GM12878 (cell line): ENCODE results near the gene MBNL1. TPM values are rescaled to one million over a fixed set of nuclear protein-coding genes. Genes with fewer than 3 reads are reported as not detected.
A peak's percentile ranks its signal among the peaks of the same experiment; 100 is the strongest.

Experiments
- BHLHE40 ChIP-seq, 2 experiments: fragments of 450-650 bp in 1 of 2; IDR thresholded peaks; 2 replicates each; pipeline ENCODE4 v1.6.1; 2011 to 2017; ENCODE audit warnings: low read depth in 2 of 2, borderline replicate concordance in 1 of 2, improper control_type of control experiment in 1 of 2, low read length in 1 of 2, mild to moderate bottlenecking in 1 of 2
- ETV6 ChIP-seq, 2 experiments: fragments of 450-650 bp in 1 of 2; IDR thresholded peaks in 1 of 2; conservative IDR thresholded peaks in 1 of 2; 2 replicates each; pipeline ENCODE4 v1.6.1; 2014; ENCODE audit warnings: antibody characterized with exemption in 1 of 2, borderline replicate concordance in 1 of 2, low read depth in 1 of 2, mild to moderate bottlenecking in 1 of 2, moderate library complexity in 1 of 2
- GATAD2B ChIP-seq: fragments of 450-650 bp; conservative IDR thresholded peaks from 2 replicates; pipeline ENCODE4 v1.6.1; 2017; ENCODE audit warnings: low read depth, mild to moderate bottlenecking, moderate library complexity
- HSF1 ChIP-seq: fragments of 150-350 bp; IDR thresholded peaks from 2 replicates; pipeline ENCODE4 v1.6.1; 2014; ENCODE audit warnings: mild to moderate bottlenecking, low read depth, low read length
- IKZF2 ChIP-seq, 2 experiments: fragments of 450-650 bp; IDR thresholded peaks; 2 replicates each; pipeline ENCODE4 v1.6.1; 2017; ENCODE audit warnings: mild to moderate bottlenecking in 2 of 2, moderate library complexity in 2 of 2
- IRF4 ChIP-seq: IDR thresholded peaks from 2 replicates; pipeline ENCODE4 v1.6.1; 2011; ENCODE audit warnings: low read depth, low read length
- KLF5 ChIP-seq: fragments of 450-650 bp; IDR thresholded peaks from 2 replicates; pipeline ENCODE4 v1.6.1; 2014; ENCODE audit warnings: mild to moderate bottlenecking; ENCODE audit not compliant: partially characterized antibody
- NBN ChIP-seq: fragments of 450-650 bp; IDR thresholded peaks from 2 replicates; pipeline ENCODE4 v1.6.1; 2016
- POLR2A ChIP-seq: IDR thresholded peaks from 2 replicates; pipeline ENCODE4 v1.6.1; 2011; ENCODE audit warnings: low read depth, mild to moderate bottlenecking, low read length
- RAD21 ChIP-seq: IDR thresholded peaks from 2 replicates; pipeline ENCODE4 v1.6.1; 2011; ENCODE audit warnings: mild to moderate bottlenecking, low read depth, low read length, moderate library complexity; ENCODE audit not compliant: insufficient read depth
- RCOR1 ChIP-seq: conservative IDR thresholded peaks from 2 replicates; pipeline ENCODE4 v1.6.1; 2012; ENCODE audit warnings: low read depth, low read length, improper control_type of control experiment
- REST ChIP-seq: IDR thresholded peaks from 2 replicates; pipeline ENCODE4 v1.6.1; 2012; ENCODE audit warnings: mild to moderate bottlenecking, low read depth, low read length
- SIN3A ChIP-seq: IDR thresholded peaks from 2 replicates; pipeline ENCODE4 v1.6.1; 2012; ENCODE audit warnings: low read depth, low read length, improper control_type of control experiment
- SMAD1 ChIP-seq: fragments of 450-650 bp; IDR thresholded peaks from 2 replicates; pipeline ENCODE4 v1.6.1; 2018; ENCODE audit warnings: mild to moderate bottlenecking, low read depth; ENCODE audit not compliant: partially characterized antibody
- SREBF1 ChIP-seq: IDR thresholded peaks from 2 replicates; pipeline ENCODE4 v1.6.1; 2012; ENCODE audit warnings: mild to moderate bottlenecking, low read length
- YBX1 ChIP-seq: fragments of 450-650 bp; IDR thresholded peaks from 2 replicates; pipeline ENCODE4 v1.6.1; 2016; ENCODE audit warnings: antibody characterized with exemption
- ZBED1 ChIP-seq: IDR thresholded peaks from 2 replicates; pipeline ENCODE4 v1.6.1; 2016; ENCODE audit warnings: borderline replicate concordance
- ZBTB33 ChIP-seq: fragments of 450-650 bp; IDR thresholded peaks from 2 replicates; pipeline ENCODE4 v1.6.1; 2017; ENCODE audit warnings: mild to moderate bottlenecking
- ZNF24 ChIP-seq: fragments of 450-650 bp; IDR thresholded peaks from 2 replicates; pipeline ENCODE4 v1.6.1; 2017; ENCODE audit warnings: antibody characterized with exemption, mild to moderate bottlenecking
- ZNF622 ChIP-seq: fragments of 450-650 bp; IDR thresholded peaks from 2 replicates; pipeline ENCODE4 v1.6.1; 2017; ENCODE audit warnings: mild to moderate bottlenecking, inconsistent platforms
- ZZZ3 ChIP-seq: IDR thresholded peaks from 2 replicates; pipeline ENCODE4 v1.6.1; 2011; ENCODE audit warnings: low read depth; ENCODE audit not compliant: control insufficient read depth, insufficient read length
- polyA plus RNA-seq, 11 experiments: library from polyadenylated mRNA; depleted of rRNA in 4 of 11; unstranded in 6 of 11; stranded (reverse) in 5 of 11; fragments of >200 nt; fragmentation: Nextera tagmentation in 4 of 11; fragmentation: Illumina TruSeq in 1 of 11; extraction: Ambion mirVana in 4 of 11; extraction: Trizol in 1 of 11; gene quantifications; 1 replicate in 1 of 11; 2 replicates in 10 of 11; pipeline versions ENCODE4 v1.2.1 to v1.2.3, GENCODE V29; 2011 to 2016; ENCODE audit warnings: inconsistent platforms in 2 of 11, missing spikeins in 2 of 11, low read depth in 1 of 11
- total RNA-seq, 4 experiments: library from RNA; depleted of rRNA in 3 of 4; stranded (reverse); fragments of >200 nt in 3 of 4; fragmentation: Illumina TruSeq in 1 of 4; extraction: Trizol in 1 of 4; gene quantifications; 2 replicates each; pipeline versions ENCODE4 v1.2.1 to v1.2.3, GENCODE V29; 2013 to 2021
- TF ChIP-seq, protein P1 (sequence below): fragments of 450-650 bp; IDR thresholded peaks from 2 replicates; pipeline ENCODE4 v1.6.1; 2017; ENCODE audit warnings: low read depth, mild to moderate bottlenecking, moderate library complexity
- TF ChIP-seq, protein P2 (sequence below): IDR thresholded peaks from 2 replicates; pipeline ENCODE4 v1.6.1; 2012; ENCODE audit warnings: low read depth, low read length, improper control_type of control experiment

Gene MBNL1
- total and polyA plus RNA-seq, 10 of the 15 experiments (the other 5 are each of a cell fraction or from before 2014, with no cell fraction given) = 59.6 to 337 (median 143) TPM

GRCh38 chr3:152356870-152357276 is 88.1 kb downstream of the MBNL1 start (continued):
- TF ChIP-seq REST (no peak), SMAD1 (no peak), ZBTB33 (no peak), ZBED1 (peak; percentile 51; the same call in 1 of the 2 replicates), IKZF2 (IDR thresholded peaks at IDR 0.05) (peak; percentile 54 to 77), ZZZ3 (no peak), ZNF622 (no peak), GATAD2B (no peak), ZNF24 (peak; percentile 15; the same call in 1 of the 2 replicates), RCOR1 (0 out of 2 replicates have a peak, but pooled peaks have one; percentile 50), YBX1 (no peak), HSF1 (no peak), SIN3A (no peak), POLR2A (no peak), SREBF1 (no peak), IRF4 (peak; percentile 93; the same call in 1 of the 2 replicates), RAD21 (no peak), NBN (peak; percentile 44; the same call in 1 of the 2 replicates), BHLHE40 (IDR thresholded peaks at IDR 0.05; ENCODE audit: borderline replicate concordance in 1 of 2, low read depth in 2 of 2, low read length in 1 of 2) (peak; percentile 37 to 51; a peak in 2 of 4 replicates), ETV6 (conservative IDR thresholded peaks at IDR 0.05 in 1 of 2, IDR thresholded peaks at IDR 0.05 in 1 of 2; ENCODE audit: borderline replicate concordance in 1 of 2, low read depth in 1 of 2) (peak in 1 of 2 experiments; percentile 34; a peak in 1 of 4 replicates), KLF5 (no peak)
- TF ChIP-seq, protein P1, sequence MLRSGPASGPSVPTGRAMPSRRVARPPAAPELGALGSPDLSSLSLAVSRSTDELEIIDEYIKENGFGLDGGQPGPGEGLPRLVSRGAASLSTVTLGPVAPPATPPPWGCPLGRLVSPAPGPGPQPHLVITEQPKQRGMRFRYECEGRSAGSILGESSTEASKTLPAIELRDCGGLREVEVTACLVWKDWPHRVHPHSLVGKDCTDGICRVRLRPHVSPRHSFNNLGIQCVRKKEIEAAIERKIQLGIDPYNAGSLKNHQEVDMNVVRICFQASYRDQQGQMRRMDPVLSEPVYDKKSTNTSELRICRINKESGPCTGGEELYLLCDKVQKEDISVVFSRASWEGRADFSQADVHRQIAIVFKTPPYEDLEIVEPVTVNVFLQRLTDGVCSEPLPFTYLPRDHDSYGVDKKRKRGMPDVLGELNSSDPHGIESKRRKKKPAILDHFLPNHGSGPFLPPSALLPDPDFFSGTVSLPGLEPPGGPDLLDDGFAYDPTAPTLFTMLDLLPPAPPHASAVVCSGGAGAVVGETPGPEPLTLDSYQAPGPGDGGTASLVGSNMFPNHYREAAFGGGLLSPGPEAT = no peak; the same call in 1 of the 2 replicates
- TF ChIP-seq, protein P2, sequence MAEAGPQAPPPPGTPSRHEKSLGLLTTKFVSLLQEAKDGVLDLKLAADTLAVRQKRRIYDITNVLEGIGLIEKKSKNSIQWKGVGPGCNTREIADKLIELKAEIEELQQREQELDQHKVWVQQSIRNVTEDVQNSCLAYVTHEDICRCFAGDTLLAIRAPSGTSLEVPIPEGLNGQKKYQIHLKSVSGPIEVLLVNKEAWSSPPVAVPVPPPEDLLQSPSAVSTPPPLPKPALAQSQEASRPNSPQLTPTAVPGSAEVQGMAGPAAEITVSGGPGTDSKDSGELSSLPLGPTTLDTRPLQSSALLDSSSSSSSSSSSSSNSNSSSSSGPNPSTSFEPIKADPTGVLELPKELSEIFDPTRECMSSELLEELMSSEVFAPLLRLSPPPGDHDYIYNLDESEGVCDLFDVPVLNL = no peak
